Ovary (tissue), 3 donors: ENCODE measurements around the gene ENPP5.

Experiments used
- CTCF ChIP-seq, 3 donors: fragments of 450-650 bp in 2 of 3; fragments of 200-600 bp in 1 of 3; IDR thresholded peaks; one replicate each; pipeline versions ENCODE4 v1.5.1 to v1.8.0; 2016 to 2022; ENCODE audit warnings: antibody characterized with exemption in 3 of 3, mild to moderate bottlenecking in 1 of 3
- EP300 ChIP-seq: sonication (generic); formaldehyde crosslinking; IDR thresholded peaks from one replicate; pipeline ENCODE4 v1.6.1; 2017; ENCODE audit warnings: antibody characterized with exemption
- POLR2A ChIP-seq: fragments of 450-650 bp; IDR thresholded peaks from one replicate; pipeline ENCODE4 v1.6.1; 2017; ENCODE audit warnings: antibody characterized with exemption, mild to moderate bottlenecking, moderate library complexity
- donor health status: DM: no; HTN: no; CAD: no.

GRCh38 chr6:46134216-46134615 is 36.6 kb downstream of the ENPP5 start:
- TF ChIP-seq POLR2A (no peak), CTCF (IDR thresholded peaks at IDR 0.05) (no peak), EP300 (no peak)
